ENCODE data around the gene YWHAG.

GRCh38 chr7:76318488-76319353 is 40.1 kb downstream of the YWHAG start:
- TF ChIP-seq EZH2 (IDR thresholded peaks at IDR 0.05; ENCODE audit: low read length) (no peak), CTCF (optimal IDR thresholded peaks at IDR 0.05 in 1 of 3, IDR thresholded peaks at IDR 0.05 in 1 of 3, conservative IDR thresholded peaks at IDR 0.05 in 1 of 3; ENCODE audit: extremely low read depth in 1 of 3, insufficient read depth in 2 of 3, low read length in 3 of 3) (peak; percentile 31 to 41 (median 34))

Measured in keratinocyte (primary cell).